GM21786 (cell line): Measurements from ENCODE around the gene OBP2A.

Experiments used
- ATAC-seq: cut with Tn5 transposase; IDR thresholded peaks from one replicate; pipeline ENCODE4 v1.9.1; 2021; ENCODE audit not compliant: unreplicated experiment

Gene OBP2A

DNA sequence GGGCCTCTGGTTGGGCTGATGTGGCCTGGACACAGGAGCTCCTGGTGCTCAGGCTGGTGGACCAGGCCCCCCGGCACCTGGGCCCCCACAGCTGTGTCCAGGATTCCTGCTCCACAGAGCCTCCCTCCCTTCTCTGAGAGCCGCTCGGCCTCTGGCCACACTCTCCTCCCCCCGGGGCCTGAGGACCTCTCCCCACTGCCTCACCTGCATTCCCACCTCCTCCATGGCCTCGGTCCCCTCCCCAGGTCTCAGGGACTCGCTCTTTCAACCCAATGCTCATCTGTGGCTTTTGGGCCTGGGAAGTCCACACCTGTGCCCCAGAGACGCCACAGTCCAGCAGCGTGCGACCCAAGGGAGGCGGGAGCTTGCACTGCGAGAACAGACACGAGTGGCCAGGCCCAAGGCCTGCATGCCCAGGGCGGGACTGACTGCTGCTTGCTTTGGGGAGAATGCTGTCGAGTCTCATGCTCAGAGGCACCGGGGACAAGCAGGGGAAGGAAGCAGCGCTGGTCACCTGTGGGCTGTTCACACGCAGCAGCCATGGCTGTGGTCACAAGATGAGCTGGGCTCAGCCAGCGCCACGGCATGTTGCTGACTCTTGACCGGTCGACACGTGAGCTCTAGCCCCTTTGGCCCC lies 30.2 kb downstream of the OBP2A start:
- ATAC-seq, result no peak

DNA sequence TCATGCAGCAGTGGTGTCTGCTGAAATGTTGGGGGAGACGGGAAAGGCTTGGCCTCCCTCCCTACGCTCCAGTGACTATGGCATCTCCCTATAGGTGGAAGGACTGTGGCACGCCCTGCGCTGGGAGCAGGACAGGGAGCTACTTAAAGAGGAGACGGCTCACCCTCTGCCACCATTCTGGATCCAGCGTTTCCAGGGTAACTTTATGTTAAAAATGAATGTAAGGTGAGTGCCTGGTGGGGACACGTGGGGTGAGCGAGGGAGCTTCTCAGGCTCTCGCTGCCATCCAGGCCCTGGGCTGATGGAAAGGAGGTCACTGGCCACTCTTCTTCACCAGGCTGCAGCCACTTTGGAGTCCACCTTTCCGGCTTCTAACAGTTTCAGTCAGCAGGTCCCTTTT lies 31.3 kb downstream of the OBP2A start:
- no peak for ATAC-seq

DNA sequence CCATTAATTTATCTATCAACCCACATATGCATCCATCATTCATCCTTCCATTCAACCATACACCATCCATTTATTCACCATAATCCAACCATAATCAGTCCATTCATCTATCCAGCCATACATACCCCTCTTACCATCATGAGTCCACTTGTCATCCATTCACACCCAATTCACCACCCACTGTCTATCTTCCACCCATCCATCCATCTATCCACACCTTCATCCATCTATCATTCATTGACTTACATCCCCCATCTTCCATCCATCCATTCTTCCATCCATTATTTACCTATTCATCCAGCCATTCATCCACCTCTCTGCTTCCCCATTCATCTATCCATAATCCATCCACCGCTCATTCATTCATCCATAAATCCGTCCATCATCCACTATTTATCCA lies 33.4 kb downstream of the OBP2A start:
- ATAC-seq, result no peak

DNA sequence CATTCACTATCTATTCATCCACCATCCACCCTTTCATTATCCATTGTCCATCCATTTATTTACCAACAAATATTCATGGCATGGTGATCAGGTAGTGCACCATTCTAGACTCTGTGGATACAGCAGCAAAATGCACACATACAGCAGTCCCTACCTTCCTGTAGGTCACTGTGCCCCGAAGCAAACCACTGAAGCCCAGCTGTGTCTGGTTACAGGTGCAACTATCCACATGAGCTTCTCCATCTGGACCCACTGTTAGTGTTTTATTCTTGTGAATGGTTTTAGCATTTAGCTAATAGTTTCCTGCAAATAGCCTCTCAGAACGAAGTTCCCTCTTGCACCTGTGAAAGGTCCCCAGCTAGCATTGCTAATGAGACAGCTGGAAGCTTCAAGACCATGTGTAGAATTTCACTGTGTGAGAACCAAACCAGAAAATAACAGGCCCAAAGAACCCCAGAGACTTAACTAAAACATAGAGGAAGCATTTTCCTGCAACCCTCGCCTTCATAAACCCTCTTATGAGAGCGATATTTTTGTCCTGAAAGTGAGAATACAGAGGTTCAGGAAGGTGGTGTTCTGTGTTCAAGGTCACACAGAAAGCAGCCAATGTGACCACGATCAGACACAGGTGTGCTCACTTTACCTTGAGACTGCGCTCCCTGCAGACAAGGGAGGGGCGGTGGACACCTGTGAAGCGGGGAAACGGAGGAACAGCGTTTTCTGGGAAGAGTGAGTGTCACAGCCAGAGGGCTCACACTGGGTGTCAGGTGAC lies 34.1 kb downstream of the OBP2A start:
- no peak for ATAC-seq

DNA sequence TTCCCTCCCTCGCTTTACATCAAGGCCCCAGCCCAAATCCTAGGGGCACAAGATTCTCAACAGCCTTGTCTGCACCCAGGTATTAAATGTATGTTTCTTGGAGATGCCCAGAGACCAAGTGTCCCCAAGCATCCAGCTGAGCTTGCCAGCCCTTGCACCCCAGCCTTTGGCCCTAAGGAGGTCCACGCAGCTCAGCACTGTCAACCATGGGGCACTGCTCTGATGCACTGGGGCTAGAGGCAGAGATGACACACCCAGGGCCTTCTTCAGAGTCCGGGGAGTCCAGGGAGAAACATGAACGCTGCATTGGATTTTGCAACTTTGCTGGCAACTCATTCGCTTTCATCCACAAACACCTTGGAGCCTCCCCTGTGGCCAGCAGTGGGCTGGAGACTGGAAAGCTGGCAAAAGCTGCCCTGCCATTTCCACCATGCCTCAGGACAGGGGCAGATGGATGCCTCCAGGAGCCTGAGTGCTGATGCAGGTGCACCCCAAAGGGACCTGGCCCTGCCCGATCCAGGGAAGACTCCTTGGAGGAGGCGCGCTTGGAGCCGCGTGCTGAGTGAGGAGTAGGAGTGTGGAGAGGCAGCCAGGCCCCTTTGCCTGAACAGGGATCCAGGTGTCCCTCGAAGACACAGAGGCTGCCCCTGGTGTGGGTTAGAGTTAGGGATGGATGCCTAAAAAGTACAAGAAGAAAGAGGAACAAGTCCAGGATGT lies 34.9 kb downstream of the OBP2A start:
- no peak for ATAC-seq

DNA sequence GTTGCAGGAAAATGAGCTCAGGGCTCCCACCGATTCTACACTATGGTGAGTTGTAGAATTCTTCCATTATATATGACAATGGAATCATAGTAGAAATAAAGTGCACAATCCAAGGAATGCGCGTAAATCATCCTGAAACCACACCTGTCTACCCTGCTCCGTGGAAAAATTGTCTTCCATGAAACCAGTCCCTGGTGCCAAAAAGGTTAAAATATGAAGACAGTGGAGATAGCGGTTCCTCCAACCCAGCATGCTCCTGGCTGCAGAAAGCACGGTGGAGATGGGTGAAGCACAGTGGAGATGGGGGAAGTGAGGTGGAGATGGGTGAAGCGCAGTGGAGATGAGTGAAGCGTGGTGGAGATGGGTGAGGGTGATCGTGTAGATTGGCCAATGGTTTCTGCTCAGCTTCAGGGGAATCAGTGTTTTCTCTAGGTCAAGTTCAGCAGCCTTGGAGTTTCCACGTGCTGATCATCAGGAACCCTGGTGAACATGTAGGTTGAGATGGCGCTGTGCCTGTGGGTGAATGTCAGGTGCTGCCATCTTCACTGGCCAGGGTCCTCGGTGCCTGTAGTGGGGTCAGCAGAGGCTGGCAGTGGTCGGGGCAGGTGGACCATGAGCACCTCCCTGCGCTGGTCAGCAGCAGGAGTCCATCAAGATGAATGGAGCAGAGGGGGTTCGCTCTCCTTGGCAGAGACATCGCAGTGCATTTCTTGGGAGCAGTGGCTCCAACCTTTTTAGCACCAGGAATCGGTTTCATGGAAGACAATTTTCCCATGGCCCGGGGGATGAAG lies 35.9 kb downstream of the OBP2A start:
- no peak for ATAC-seq

DNA sequence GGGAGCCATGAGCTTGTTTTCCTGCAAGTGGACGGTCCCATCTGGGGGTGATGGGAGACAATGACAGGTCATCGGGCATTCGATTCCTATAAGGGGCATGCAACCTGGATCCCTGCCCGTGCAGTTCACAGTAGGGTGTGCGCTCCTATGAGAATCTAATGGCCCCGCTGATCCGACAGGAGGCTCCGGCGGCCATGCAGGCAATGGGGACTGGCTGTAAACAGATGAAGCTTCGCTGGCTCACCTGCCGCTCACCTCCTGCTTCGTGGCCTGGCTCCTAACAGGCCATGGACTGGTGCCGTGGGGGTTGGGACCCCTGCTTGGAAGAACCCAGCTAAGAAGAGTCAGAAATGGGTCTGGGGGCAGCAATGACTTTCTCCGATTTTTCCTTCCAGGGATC lies 36.6 kb downstream of the OBP2A start:
- ATAC-seq, result no peak

DNA sequence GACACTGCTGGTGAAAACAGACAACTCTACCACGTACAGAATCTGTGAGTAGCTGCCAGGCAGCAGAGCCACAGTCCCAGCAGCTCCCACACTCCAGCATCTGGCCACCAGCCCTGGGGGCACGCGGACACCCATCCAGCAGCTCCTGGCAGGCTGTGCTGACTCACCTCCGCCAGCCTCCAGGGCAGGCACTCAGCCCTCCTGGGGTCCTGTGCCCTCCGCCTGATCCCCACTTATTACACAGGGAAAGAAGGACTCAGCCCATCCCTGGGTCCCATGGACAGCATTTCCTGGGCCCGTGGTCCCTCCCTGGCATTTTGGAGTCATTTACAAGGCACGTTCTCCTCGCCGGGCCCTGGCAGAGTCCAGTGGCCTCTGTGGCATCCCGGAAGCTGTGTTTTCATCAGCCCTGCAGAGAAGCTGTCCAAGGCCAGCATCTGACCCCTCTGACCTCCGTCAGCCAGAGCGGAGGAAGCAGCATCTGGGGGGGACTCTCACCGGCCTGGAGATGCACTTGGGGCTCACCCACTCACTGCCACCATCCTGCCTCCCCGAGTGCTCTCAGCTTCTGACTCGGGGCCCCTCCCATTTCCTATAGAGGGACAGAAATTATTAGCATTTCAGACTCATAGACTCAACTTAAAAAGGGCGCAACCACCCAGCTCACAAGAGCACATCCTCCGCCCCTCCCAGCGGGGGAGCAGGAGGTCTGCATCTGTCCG lies 37.2 kb downstream of the OBP2A start:
- ATAC-seq, result no peak

DNA sequence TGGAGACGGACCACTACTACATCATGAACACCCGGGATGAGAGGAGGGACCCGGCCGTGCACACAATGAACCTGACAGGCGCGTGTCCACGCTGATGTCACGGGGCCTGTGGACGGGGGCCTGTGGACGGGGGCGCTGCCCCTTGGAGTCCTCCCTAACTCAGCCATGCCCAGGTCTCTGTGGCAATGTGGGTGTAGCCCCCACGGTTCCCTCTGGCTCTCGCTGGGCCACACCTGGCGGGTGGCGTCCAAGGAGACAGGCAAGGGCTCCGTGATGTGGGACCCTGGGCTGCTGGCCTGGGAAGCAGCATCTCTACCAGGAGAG lies 37.7 kb downstream of the OBP2A start:
- no peak for ATAC-seq

DNA sequence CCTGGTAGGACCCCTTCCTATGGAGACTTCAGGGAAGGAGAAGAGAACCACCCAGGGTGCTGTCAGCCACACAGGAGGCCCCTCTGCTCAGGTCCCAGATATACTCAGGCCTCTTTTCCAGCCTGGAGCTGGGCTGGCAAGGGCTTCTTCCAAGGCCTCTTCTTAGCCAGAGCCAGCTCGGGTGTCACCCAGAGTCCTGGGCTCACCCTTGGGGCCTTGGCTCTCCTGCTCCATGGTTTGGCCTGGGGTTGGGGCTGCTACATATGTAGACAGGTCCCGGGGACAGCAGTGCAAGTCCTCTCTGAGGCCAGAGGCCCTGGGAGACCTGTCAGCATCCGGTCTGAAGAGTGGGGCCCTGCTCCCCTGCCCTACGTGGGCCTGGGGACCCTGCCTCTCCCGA lies 38.4 kb downstream of the OBP2A start:
- ATAC-seq, result no peak

DNA sequence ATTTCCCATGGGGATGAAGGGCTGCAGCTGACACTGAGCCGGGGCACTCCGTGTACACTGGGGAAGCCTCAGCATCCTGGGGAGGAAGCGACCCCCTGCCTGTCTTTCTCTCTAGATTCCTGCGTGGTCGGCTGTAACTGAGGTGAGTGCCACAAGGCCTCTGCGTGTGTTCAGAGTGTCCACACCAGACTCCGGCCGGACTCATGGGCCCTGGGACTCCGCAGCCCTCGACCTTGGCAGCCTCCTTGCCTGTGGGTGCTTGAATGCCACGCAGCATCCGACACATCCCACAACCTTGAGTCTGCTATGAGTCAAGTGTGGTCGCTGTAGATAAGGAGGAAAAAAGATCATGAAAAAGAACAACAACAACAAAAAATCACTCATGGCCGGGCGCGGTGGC lies 39.0 kb downstream of the OBP2A start:
- no peak for ATAC-seq

DNA sequence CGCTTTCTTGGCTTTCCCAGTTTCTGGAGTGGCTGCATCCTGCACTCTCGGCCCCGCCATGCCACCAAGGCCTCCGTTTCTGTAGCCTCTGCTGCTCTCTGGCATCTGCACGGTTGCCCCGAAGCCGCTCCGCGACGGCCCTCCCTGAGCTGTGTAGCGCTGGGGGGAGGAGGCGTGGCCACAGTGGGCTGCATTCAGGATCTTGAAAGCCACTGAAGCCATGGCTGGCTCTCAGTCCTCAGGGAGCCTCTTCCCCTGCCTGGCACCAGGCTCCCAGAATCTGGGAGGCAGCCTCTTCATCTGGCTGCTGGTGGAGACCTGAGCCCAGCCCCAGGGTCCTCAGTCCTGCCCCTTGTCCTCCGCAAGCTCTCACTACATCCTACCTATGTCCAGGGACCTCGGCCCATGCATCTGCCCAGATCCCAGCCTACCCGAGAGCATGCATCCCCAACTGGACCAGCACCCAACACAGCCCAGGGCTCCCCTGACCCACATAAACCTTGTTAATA lies 40.7 kb downstream of the OBP2A start:
- no peak for ATAC-seq

DNA sequence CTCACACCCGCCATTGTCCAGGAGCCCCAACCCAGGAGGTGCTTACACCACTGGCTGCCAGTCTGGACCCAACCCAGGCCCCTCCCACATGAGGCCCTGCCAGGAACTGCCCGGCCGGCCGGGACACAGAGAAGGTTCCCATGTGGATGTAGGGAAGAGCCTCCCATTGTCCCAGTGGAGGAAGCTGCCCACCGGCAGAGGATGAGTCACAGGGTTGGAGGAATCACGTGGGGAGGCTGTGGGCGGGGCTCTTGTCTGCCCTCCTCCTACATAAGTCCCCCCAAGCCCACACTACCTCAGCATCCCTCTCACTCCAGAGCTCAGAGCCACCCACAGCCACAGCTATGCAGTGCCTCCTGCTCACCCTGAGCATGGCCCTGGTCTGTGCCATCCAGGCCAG lies 41.7 kb downstream of the OBP2A start:
- no peak for ATAC-seq

DNA sequence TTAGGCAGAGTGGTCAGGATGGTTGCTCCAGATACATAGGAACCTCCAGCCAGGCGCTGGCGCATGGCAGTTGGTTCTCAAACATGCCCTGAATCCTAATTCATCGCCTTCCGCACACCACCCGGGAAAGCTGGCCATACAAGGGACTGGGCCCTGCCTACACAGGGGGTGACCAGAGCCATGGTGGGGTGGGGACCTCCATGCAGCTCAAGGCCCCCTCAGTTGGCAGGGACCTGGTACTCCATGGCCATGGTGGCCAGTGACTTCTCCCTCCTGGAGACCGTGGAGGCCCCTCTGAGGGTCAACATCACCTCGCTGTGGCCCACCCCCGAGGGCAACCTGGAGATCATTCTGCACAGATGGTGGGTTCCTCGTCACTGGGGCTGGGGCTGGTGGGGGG lies 42.4 kb downstream of the OBP2A start:
- no peak for ATAC-seq

DNA sequence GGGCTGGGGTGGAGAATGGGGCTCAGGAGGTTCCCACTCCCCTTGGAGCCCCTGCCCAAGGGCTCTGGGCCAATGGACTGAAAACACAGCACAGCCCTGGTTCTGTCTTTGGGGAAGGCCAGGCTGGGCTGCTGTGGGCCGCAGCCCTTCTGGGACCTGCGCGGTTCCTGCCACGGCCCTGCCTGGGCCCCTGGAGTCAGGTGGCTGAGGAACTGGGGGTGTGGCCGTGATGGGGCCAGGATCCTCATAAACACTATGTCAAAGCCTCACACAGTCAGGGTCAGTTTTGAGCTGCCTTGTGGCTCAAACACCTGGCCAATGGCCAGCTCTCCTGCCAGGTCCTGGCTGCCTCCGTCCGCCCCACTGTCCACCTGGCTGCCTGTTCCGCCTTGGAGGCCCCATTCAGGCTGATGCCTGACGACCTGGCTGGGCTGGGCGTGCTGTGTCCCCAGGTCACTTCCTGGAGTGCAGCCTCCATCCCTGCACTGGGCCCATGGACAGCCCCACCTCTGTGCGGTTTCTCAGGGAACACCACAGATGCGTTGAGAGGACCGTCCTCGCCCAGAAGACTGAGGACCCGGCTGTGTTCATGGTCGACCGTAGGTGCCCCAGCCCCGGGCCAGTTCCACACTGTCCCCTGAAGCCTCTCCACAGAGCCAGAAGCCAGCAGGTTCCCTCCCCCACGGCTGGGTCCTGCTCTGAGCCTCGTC lies 43.1 kb downstream of the OBP2A start:
- no peak for ATAC-seq

DNA sequence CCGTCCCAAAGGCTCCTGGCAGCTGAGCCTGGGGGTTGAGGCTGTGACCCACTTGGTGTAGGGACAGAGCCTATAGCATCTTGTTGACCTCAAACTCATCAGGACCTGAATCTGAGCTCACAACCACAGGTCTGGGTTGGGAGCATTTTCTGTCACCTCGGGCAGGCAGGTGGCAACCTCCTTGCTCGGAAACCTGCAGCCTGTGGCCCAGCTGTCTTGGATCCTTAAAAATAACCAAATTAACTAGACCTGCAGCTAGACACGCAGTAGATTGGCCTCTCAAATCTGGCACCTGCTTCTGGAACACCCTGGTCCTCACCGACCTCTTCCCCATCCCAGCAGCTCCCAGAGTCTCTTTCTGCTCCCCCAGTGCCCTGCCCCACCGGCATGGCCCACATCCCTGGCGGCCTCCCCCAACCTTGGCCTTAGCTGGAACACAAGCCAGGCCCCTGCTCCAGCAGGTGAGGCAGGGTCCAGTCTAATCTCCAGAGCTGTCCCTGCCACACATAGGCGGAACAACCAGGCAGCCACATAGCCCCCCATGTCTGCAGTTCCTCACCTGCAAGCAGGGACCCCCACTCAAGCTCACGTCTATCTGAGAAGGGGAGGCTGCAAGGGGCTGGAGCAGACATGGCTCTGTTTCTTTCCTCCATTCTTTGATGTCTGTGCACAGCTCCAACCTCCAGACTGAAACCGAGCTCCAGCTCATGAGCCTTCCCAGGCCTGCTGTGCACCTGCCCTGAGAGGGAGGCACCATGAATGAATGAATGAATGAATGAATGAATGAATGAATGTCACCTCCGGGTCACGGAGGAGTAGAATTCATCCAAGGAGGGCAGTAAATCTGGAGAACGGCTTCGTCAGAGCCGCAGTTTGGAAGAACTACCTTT lies 43.9 kb downstream of the OBP2A start:
- ATAC-seq, result no peak

DNA sequence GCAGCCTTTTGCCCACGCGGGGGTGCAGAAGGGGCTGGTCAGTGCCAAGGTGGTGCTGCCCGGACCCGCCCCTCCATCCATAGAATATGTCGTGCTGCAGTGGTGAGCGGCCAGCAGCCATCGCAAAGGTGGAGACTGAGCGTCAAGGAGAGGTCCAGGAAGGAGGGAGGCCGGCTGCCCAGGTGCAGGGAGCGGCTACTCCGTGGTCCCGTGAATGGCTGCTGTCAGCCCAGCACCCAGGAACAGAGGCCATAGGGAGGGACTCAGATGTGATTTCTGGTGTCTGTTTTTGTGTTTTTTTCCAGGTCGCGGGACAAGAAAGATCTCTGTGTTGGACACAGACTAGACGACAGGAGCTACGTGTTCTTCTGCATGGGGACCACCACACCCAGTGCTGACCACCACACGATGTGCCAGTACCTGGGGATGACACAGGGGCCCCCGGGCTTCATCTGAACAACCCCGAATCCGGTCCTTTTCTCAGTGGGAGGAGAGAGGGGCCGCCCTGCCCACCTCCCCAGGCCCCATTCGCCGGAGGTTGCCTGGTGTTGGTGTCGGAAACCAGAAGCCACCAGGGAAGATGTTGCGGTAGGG lies 44.7 kb downstream of the OBP2A start:
- ATAC-seq, result no peak

DNA sequence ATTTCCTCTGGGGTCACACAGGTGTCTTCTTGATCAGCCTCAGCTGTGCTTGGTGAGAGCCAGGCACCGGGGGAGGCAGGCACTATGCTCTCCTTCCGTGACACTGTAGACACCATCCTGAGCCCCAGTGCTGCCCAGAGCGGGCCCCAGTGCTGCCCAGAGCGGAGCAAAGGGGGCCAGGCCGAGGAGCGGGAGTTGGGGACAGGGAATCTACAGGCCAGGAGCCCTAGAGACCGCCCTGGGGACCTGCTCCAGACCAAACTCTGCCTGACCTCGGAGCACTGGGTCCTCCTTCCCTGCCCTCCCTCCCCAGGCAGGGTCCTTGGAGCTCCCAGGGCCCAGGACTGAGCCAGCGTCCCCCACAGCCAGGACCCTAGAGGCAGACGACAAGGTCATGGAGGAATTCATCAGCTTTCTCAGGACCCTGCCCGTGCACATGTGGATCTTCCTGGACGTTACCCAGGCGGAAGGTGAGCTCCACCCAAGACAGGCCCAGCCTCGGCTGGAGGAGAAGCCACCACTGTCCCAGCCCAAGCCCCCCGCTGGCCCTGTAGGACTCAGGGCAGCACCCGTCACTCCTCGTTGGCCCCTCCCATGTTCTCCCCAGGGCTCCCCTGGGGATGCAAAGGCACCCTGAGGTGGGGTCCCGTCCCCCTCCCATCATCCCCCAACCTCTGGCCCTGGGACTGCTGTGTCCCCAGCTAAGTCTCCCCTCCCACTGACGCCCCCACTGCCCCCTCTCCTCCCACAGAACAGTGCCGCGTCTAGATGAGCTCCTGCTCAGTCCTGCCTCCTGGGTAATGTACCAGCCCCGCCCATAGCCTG lies 45.8 kb downstream of the OBP2A start:
- no peak for ATAC-seq
